ENCODE data around the gene CHCHD10.

DNA sequence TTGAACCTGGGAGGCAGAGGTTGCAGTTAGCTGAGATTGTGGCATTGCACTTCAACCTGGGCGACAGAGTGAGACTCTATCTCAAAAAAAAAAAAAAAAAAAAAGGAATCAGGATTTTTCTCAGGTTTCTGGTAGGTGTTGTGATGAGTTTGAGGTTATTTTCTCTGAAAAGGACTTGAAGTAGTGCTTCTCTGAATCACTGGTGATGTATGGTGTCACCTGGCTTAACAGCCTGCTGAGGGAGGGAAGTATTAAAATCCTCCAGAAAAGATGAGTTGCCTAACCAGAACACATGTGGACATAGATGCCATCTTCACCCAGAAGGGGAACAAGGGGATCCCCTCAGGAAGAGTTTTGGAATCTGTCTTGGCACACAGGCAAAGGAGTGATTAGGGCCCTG, 39.1 kb upstream of the CHCHD10 start:
- TF ChIP-seq CTCF (IDR thresholded peaks at IDR 0.05; ENCODE audit: low read depth, low read length, poor library complexity, severe bottlenecking) (no peak), EZH2phosphoT487 (IDR thresholded peaks at IDR 0.05; ENCODE audit: borderline replicate concordance, low read length) (no peak)

Measured in DOHH2 (cell line).